ENCODE results near the gene SLC46A1. TPM values are rescaled to one million over a fixed set of nuclear protein-coding genes. Genes with fewer than 3 reads are reported as not detected.

The SLC46A1 gene
- total RNA-seq, 1 donor from 2014 or later = 8.6 TPM

DNA sequence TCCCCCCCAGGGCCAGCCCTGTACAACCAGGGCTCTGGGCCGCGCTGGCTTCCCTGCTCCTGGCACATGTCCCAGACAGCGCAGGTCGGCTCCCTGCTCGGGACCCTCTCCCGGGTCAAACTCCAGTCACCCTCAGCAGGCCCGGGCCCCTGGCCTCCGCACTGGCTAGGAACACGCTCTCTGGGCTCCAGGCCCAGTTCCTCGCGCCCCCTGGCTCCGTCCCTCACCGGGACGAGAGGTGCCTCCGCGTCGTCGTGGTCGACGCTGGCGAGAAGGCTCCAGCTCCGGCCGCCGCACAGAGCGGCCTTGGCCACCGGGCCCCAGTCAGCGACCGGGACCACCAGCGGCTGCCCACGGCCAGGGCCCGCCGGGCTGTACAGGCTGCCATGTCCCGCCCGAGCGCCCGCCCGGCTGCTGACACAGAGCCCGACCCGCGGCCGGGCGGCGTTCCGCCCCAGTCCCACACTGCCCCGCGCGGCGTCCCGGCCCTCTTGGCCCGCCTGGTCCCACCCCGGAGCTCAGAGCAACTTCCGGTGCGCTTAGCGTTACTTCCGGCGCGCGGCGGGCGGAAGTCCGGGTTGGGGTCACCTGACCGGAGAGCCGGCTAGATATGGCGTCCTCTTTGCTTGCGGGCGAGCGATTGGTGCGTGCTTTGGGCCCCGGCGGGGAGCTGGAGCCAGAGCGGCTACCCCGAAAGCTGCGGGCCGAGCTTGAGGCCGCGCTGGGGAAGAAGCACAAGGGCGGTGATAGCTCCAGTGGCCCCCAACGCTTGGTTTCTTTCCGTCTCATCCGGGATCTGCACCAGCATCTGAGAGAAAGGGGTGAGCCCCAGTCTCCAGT lies 48.7 kb downstream of the SLC46A1 start, which contains the start of gene POLDIP2:
Gene POLDIP2, minus strand, starts transcription at position 467 of the 840 bp plus-strand sequence. Its CDS starts 79 bp downstream, at position 388.
- peak; percentile 76 for DNase-seq (ENCODE audit: low read depth)

DNA sequence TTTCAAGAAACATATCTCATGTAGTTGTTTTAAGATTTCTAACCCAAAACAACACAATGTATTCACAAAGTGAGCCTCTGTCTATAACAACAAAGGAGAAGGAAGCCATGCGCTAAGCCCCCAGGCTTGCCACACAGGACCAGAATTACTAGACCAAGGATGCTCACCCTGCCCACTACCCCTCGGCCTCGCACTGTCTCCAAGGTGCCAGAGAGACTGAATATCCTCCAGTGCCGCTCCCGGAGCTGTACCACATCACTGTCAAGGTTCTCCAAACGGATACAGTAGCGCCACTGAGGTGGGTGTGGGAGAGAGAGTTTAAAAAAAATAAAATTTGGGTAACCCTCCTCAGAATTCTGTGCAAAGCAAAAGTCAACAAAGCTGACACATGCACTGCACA lies 55.7 kb downstream of the SLC46A1 start:
- DNase-seq (ENCODE audit: low read depth) = no peak

DNA sequence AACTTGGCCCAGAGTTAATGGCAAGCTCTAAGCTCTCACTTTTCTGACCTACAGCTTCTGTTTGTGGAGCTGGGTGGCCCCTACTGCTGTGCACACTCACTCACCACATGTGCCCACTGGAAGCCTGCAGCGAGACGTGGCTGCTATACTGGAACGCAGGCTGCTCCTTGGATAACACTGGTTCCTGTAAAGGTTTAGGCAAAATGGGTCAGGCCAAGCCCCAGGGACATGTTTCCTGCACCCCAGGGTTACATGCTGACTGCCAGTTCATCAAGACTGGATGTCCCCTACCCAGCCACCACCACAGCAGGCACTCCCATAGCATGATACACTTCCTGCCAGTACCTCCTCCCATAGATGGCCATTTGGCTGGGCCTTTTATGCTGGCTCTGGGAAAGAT lies 57.0 kb downstream of the SLC46A1 start:
- no peak for DNase-seq (ENCODE audit: low read depth)

DNA sequence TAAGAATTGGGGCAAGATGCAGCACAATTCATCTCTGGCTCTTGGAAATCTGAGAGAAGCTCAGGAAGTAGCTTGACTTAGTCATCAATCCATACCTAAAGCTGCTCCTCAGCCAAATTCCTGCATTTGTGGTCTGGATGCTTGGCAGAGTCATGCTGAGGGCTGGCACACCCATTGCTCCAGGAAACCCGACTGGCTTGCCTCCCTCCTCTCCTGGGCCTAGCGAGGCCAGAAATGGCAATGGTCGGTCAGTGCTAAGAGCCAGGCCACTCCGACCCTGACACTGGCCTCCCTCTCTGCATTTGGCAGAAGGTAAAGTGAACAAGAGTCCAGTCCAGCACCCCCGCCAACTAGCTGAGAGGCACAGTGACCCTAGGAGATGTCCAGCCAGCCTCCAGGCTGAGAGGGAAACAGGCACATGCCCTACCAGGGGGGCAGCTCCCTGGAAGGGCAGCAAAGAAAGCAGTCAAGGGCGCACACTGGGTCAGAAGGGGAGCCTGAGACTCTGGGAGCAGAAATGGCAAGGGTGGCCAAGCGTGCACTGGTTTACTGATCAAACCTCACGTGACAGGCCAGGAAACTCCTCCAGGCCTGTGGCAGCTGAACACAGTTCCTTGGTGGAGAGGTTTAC lies 58.6 kb downstream of the SLC46A1 start:
- DNase-seq (ENCODE audit: low read depth) = peak; percentile 96

DNA sequence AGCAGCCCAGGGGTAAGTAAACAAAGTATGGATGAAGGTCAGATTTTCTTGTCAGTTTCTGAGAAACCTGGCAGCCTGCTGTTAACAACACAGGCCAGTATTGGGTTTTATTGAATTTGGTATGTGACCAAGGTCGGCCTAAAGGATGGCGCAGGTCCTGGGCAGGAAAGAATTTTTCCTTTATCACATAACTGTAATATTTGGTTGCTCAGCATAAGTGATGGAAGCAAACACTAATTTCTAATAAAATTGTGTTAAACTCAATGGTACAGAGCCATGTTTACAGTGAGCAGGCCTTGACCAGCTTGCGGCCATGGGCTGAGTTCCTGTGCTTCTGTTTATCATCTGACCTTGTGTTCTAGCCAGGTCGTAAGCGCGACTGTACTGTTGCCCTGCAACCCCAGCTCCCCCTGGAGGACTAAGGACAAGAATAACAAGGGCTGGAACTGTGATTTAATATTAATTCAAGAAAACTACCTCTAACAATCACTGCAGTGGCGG lies 59.2 kb downstream of the SLC46A1 start:
- DNase-seq (ENCODE audit: low read depth) = no peak

DNA sequence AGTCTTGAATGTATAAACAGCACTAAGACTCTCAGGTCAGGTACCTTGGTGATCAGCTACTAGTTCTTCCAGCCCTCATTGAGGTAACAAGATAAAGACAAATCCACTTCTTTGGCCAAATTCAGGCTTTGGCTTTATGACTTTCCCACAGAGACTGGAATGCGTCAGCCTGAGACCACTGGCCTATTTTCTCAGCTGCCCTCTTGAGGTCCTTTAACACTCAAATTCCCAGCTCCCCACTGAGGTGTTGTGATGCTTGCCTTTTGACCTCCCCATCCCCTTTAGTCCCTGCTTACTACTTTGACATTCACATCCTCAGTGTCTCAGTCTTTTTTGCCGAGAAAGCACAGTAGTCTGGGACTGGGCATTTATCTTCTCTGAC lies 59.8 kb downstream of the SLC46A1 start:
- DNase-seq (ENCODE audit: low read depth) = no peak

DNA sequence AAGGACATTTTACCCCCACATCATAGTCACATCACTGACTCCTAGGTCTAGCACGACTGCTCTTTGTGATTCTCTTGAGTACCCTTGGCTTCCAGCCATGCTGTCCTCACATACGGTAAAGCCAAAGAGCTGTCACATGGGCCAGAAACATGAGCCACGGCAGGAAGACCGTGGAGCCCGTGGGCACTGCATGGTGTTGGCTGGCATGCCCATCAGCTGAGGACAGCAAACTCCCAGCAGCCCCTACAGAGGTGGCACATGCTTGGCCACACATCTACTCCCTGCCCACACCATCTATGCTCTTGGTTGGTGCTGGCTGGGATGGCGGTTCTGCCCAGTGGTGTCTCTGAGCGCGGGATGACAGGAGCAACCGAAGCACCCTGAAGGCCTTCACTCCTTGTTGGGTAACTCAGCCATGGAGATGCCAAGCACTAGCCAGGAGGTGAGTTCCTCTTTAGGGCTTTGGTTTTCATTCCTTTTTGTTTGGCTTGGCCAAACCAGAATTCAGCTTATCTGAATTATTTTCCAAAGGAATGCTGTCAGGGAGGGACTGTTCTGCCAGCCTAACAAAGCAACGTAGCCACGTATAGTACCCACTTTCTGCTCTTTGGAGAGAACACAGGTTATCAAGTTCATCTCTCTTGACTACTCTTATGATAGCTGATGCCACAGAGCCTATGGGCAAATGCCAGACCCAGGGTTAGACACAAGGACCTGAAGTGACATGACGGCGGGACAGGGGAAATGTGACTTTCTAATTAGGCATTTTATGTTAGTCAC lies 60.4 kb downstream of the SLC46A1 start:
- peak; percentile 44 for DNase-seq (ENCODE audit: low read depth)

Other genes with a start within 250 kb of the SLC46A1 start
- 8.7 and 17.9 TPM in 2 replicates for gene TMEM97, start 87.0 kb downstream of the SLC46A1 start, total RNA-seq
- gene IFT20, start 70.7 kb downstream of the SLC46A1 start, total RNA-seq = 46.6 and 57.0 TPM in 2 replicates
- 81.2 and 85.4 TPM in 2 replicates for gene TNFAIP1, start 70.5 kb downstream of the SLC46A1 start, total RNA-seq
- 78.0 and 81.9 TPM in 2 replicates for gene POLDIP2, start 48.7 kb downstream of the SLC46A1 start, total RNA-seq
- not detected in 2 replicates for gene SEBOX, start 41.0 kb downstream of the SLC46A1 start, total RNA-seq
- not detected in 2 replicates for gene VTN, start 35.9 kb downstream of the SLC46A1 start, total RNA-seq
- gene SARM1, start 34.5 kb downstream of the SLC46A1 start, total RNA-seq = 1.4 and 8.9 TPM in 2 replicates
- gene SLC13A2, start 67.4 kb upstream of the SLC46A1 start, total RNA-seq = not detected in 2 replicates
- gene FOXN1, start 100.1 kb upstream of the SLC46A1 start, total RNA-seq = not detected in 2 replicates
- 15.6 and 29.3 TPM in 2 replicates for gene UNC119, start 146.4 kb upstream of the SLC46A1 start, total RNA-seq
- 70.0 and 114 TPM in 2 replicates for gene PIGS, start 165.3 kb upstream of the SLC46A1 start, total RNA-seq
- gene ALDOC, start 170.7 kb upstream of the SLC46A1 start, total RNA-seq = 26.7 and 40.6 TPM in 2 replicates
- gene SPAG5, start 192.8 kb upstream of the SLC46A1 start, total RNA-seq = 3.3 and 12.5 TPM in 2 replicates
- 6.1 and 7.1 TPM in 2 replicates for gene RSKR, start 208.0 kb upstream of the SLC46A1 start, total RNA-seq
- 182 and 259 TPM in 2 replicates for gene BLTP2, start 238.9 kb upstream of the SLC46A1 start, total RNA-seq

Data from renal cortical epithelial cell (primary cell).